GM18520 (cell line): ENCODE results near the gene NUDT8.

Experiments used
- ATAC-seq: cut with Tn5 transposase; IDR thresholded peaks from one replicate; pipeline ENCODE4 v1.9.1; 2021; ENCODE audit not compliant: unreplicated experiment

Gene NUDT8

GRCh38 chr11:67629386-67630227, at the start of gene NUDT8:
NUDT8 (minus strand) TSS chr11:67629937; CDS start chr11:67629911, 26 bp downstream.
- peak; percentile 36 for ATAC-seq

GRCh38 chr11:67675058-67675747, 45.5 kb upstream of the NUDT8 start:
- ATAC-seq: no peak

GRCh38 chr11:67674442-67674871, 44.7 kb upstream of the NUDT8 start, which contains the start of gene ALDH3B2:
ALDH3B2 (minus strand) TSS chr11:67674623; CDS start chr11:67666935, 7,688 bp downstream.
- no peak for ATAC-seq

- no peak for ATAC-seq
Observed at GRCh38 chr11:67673902-67674301, 44.2 kb upstream of the NUDT8 start.

- ATAC-seq: no peak
Observed at GRCh38 chr11:67673358-67673757, 43.6 kb upstream of the NUDT8 start.

- ATAC-seq: no peak
Observed at GRCh38 chr11:67671211-67671520, 41.4 kb upstream of the NUDT8 start.

GRCh38 chr11:67670316-67671210, 40.8 kb upstream of the NUDT8 start:
- ATAC-seq: no peak

- no peak for ATAC-seq
Observed at GRCh38 chr11:67668192-67668551, 38.4 kb upstream of the NUDT8 start.

- no peak for ATAC-seq
Observed at GRCh38 chr11:67667490-67668191, 37.9 kb upstream of the NUDT8 start.

- ATAC-seq: no peak
Observed at GRCh38 chr11:67666676-67667489, 37.1 kb upstream of the NUDT8 start.

GRCh38 chr11:67666303-67666645, 36.5 kb upstream of the NUDT8 start:
- no peak for ATAC-seq

GRCh38 chr11:67665541-67666302, 36.0 kb upstream of the NUDT8 start:
- ATAC-seq: no peak

GRCh38 chr11:67664696-67665540, 35.2 kb upstream of the NUDT8 start:
- ATAC-seq: no peak

GRCh38 chr11:67664213-67664585, 34.5 kb upstream of the NUDT8 start:
- no peak for ATAC-seq

GRCh38 chr11:67663532-67664212, 33.9 kb upstream of the NUDT8 start:
- ATAC-seq: no peak

- ATAC-seq: no peak
Observed at GRCh38 chr11:67662835-67663531, 33.2 kb upstream of the NUDT8 start.

GRCh38 chr11:67662142-67662834, 32.6 kb upstream of the NUDT8 start:
- ATAC-seq: no peak
